ENCODE measurements around the gene ZNF630.
A peak's percentile ranks its signal among the peaks of the same experiment; 100 is the strongest.
"Not testable (repeated sequence)": the region's sequence is repeated elsewhere in the genome, so short reads cannot be mapped to it uniquely, and the experiment has no call there.

The ZNF630 gene

GRCh38 chrX:48071064-48071985, at the start of gene ZNF630:
ZNF630 (minus strand) TSS chrX:48071640; CDS start chrX:48066886, 4,754 bp downstream.
- TF ChIP-seq CTCF (IDR thresholded peaks at IDR 0.05; ENCODE audit: insufficient read depth, low read length, poor library complexity, severe bottlenecking), result no peak
- Histone ChIP-seq H3K36me3 (ENCODE audit: control insufficient read depth, insufficient read depth, low read length) (no peaks in the 10 kb centered on the region), H3K4me3 (replicated peaks; ENCODE audit: low read depth, low read length) (peak within 1 kb of the TSS; percentile 66), H3K27me3 (replicated peaks; ENCODE audit: control insufficient read depth, insufficient read depth, low read length) (no peaks in the 10 kb centered on the region)
- peak; percentile 78 for DNase-seq (ENCODE audit: extremely low read depth, insufficient read length)

GRCh38 chrX:48107717-48108116, 36.3 kb upstream of the ZNF630 start:
- DNase-seq (ENCODE audit: extremely low read depth, insufficient read length), result no peak
- no peak for TF ChIP-seq CTCF (IDR thresholded peaks at IDR 0.05; ENCODE audit: insufficient read depth, low read length, poor library complexity, severe bottlenecking)
- H3K36me3 ChIP-seq (ENCODE audit: control insufficient read depth, insufficient read depth, low read length), result no peaks in the 10 kb centered on the region
- no peak overlapping the region for H3K4me3 ChIP-seq (replicated peaks; ENCODE audit: low read depth, low read length)
- no peaks in the 10 kb centered on the region for H3K27me3 ChIP-seq (replicated peaks; ENCODE audit: control insufficient read depth, insufficient read depth, low read length)

- TF ChIP-seq CTCF (IDR thresholded peaks at IDR 0.05; ENCODE audit: insufficient read depth, low read length, poor library complexity, severe bottlenecking), result no peak
- no peaks in the 10 kb centered on the region for H3K36me3 ChIP-seq (ENCODE audit: control insufficient read depth, insufficient read depth, low read length)
- H3K27me3 ChIP-seq (replicated peaks; ENCODE audit: control insufficient read depth, insufficient read depth, low read length), result no peaks in the 10 kb centered on the region
- H3K4me3 ChIP-seq (replicated peaks; ENCODE audit: low read depth, low read length), result no peak overlapping the region
- no peak for DNase-seq (ENCODE audit: extremely low read depth, insufficient read length)
These were observed 31.5 kb upstream of the ZNF630 start for GRCh38 chrX:48102874-48103374.

GRCh38 chrX:48101443-48101842, 30.0 kb upstream of the ZNF630 start:
- TF ChIP-seq CTCF (IDR thresholded peaks at IDR 0.05; ENCODE audit: insufficient read depth, low read length, poor library complexity, severe bottlenecking), result no peak
- Histone ChIP-seq H3K4me3 (replicated peaks; ENCODE audit: low read depth, low read length) (no peak overlapping the region), H3K27me3 (replicated peaks; ENCODE audit: control insufficient read depth, insufficient read depth, low read length) (no peaks in the 10 kb centered on the region), H3K36me3 (ENCODE audit: control insufficient read depth, insufficient read depth, low read length) (no peaks in the 10 kb centered on the region)
- no peak for DNase-seq (ENCODE audit: extremely low read depth, insufficient read length)

GRCh38 chrX:48092558-48092957, 21.1 kb upstream of the ZNF630 start:
- not testable (repeated sequence) for H3K4me3 ChIP-seq (replicated peaks; ENCODE audit: low read depth, low read length); H3K27me3 ChIP-seq (replicated peaks; ENCODE audit: control insufficient read depth, insufficient read depth, low read length); H3K36me3 ChIP-seq (ENCODE audit: control insufficient read depth, insufficient read depth, low read length); DNase-seq (ENCODE audit: extremely low read depth, insufficient read length)

GRCh38 chrX:48090123-48090522, 18.7 kb upstream of the ZNF630 start:
- no peak for TF ChIP-seq CTCF (IDR thresholded peaks at IDR 0.05; ENCODE audit: insufficient read depth, low read length, poor library complexity, severe bottlenecking)
- Histone ChIP-seq H3K27me3 (replicated peaks; ENCODE audit: control insufficient read depth, insufficient read depth, low read length) (no peaks in the 10 kb centered on the region), H3K36me3 (ENCODE audit: control insufficient read depth, insufficient read depth, low read length) (no peaks in the 10 kb centered on the region), H3K4me3 (replicated peaks; ENCODE audit: low read depth, low read length) (no peak overlapping the region)
- no peak for DNase-seq (ENCODE audit: extremely low read depth, insufficient read length)
